Activated T-helper 1 cell treated with Interleukin-2 at 50 U/mL for 16 hours (primary cell): ENCODE measurements around the gene SNRNP25.
"Not testable (repeated sequence)": the region's sequence is repeated elsewhere in the genome, so short reads cannot be mapped to it uniquely, and the experiment has no call there.

ENCODE experiments used
- DNase-seq: peaks from one replicate; pipeline ENCODE4 v3.0.0-alpha.2; 2020; ENCODE audit warnings: low read depth

Gene SNRNP25

GRCh38 chr16:53346-54236 is at the start of gene SNRNP25, which contains the start of gene POLR3K:
TSS of gene SNRNP25 (plus strand) at chr16:53828. CDS start at chr16:54017, 189 bp downstream.
TSS of gene POLR3K (minus strand) at chr16:53608. CDS start at chr16:53586, 22 bp downstream.
- peak; percentile 94 for DNase-seq

GRCh38 chr16:9903-10665 is 43.5 kb upstream of the SNRNP25 start:
- no peak for DNase-seq

DNA sequence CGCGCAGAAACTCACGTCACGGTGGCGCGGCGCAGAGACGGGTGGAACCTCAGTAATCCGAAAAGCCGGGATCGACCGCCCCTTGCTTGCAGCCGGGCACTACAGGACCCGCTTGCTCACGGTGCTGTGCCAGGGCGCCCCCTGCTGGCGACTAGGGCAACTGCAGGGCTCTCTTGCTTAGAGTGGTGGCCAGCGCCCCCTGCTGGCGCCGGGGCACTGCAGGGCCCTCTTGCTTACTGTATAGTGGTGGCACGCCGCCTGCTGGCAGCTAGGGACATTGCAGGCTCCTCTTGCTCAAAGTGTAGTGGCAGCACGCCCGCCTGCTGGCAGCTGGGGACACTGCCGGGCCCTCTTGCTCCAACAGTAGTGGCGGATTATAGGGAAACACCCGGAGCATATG is 42.9 kb upstream of the SNRNP25 start:
- peak; percentile 75 for DNase-seq

DNA sequence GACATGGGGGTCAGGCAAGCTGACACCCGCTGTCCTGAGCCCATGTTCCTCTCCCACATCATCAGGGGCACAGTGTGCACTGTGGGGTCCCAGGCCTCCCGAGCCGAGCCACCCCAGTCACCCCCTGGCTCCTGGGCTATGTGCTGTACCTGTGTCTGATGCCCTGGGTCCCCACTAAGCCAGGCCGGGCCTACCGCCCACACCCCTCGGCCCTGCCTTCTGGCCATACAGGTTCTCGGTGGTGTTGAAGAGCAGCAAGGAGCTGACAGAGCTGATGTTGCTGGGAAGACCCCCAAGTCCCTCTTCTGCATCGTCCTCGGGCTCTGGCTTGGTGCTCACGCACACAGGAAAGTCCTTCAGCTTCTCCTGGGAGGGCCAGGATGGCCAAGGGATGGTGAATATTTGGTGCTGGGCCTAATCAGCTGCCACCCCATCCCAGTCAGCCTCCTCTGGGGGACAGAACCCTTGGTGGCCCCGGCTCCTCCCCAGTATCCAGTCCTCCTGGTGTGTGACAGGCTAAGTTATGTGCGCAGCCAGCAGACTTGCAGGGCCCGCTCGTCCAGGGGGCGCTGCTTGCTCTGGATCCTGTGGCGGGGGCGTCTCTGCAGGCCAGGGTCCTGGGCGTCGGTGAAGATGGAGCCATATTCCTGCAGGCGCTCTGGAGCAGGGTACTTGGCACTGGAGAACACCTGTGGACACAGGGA is 36.4 kb upstream of the SNRNP25 start:
- DNase-seq = not testable (repeated sequence)

DNA sequence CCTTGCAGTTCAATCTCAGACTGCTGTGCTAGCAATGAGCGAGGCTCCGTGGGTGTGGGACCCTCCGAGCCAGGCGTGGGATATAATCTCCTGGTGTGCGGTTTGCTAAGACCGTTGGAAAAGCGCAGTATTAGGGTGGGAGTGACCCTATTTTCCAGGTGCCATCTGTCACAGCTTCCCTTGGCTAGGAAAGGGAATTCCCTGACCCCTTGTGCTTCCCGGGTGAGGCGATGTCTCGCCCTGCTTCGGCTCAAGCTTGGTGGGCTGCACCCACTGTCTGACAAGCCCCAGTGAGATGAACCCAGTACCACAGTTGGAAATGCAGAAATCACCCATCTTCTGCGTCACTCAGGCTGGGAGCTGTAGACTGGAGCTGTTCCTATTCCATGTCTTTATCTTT is 32.7 kb upstream of the SNRNP25 start:
- DNase-seq = not testable (repeated sequence)

DNA sequence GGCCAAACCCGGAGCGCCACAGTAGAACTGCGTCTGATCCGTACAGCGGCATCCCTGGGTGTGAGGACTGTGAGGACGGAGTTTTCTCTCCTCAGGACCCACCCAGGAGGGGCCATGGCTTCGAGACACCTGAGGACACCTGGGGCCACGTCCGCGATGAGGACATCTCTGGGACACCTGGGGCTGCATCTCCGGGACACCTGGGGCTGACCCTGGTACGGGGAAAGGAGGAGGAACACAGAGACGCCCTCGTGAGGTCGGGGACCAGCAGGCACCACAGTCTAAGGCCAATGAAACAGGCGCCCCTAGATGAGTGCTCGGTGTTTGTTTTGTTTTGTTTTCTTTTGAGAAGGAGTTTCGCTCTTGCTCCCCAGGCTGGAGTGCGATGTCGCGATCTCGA is 29.5 kb upstream of the SNRNP25 start:
- not testable (repeated sequence) for DNase-seq

GRCh38 chr16:25926-26348 is 27.7 kb upstream of the SNRNP25 start:
- DNase-seq = not testable (repeated sequence)

DNA sequence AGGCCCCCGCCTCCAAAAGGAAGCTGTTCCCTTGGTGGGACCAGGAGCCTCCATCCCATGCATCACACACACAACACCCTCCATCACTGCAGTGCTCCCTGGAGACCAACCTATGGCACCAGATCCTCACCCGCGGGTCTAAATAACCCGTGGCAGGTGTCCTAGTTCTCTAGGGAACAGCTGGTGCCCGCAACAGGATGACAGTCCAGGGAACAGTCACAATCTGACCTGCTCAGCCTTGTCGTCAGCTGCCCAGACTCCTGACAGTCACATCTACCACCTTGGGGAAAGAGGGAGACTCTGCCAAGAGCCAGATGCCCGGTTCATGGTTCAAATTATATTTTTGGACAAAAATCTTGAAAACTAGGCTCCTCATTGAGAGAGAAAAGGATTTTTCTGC is 23.0 kb upstream of the SNRNP25 start:
- not testable (repeated sequence) for DNase-seq

DNA sequence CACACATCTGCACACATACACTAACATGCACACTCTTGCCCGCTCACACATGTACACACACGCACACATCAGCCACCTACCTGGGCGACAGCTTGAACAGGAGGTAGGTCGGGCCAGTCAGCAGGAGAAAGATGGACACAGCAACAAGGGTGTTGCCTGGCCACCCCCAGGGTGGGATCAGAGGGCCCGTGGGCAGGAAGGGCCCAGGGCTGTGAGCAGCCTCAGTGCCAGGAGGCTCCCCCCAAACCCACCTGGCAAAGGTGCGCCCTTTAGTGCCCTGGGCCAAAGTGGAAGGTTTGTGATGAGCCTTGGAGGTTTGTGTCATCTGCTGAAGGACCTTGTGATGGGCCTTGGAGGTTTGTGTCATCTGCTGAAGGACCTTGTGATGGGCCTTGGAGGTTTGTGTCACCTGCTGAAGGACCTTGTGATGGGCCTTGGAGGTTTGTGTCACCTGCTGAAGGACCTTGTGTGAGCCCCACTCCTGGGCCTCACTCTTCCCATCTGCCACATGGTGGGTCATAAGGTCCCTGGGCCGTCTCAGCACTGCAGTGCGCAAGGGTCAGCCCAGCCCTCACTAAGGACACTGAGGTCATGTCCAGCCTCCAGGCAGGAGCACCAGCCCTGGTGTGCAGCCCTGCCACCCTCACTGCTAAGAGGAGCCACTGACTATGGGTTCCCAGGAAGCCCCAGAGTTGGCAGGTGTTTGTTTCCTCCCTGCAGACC is 20.3 kb upstream of the SNRNP25 start:
- DNase-seq = not testable (repeated sequence)

GRCh38 chr16:33877-34647 is 19.6 kb upstream of the SNRNP25 start:
- no peak for DNase-seq

DNA sequence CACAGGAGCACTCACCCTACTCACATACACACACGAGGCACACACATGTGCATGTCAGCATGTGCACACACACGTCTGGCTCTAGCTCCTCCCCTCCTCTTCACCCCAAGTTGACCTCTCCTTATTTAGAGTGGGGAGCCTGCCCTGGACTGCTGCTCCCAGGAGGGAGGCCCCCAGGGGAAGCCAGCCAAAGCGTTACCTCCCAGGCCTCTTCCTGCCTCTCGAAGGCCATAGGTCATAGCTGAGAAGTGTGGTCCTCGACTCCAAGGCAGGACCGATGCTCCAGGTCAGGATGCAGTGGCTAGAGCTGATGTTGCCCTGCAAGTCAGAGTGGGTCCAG is 19.0 kb upstream of the SNRNP25 start:
- DNase-seq = no peak

DNA sequence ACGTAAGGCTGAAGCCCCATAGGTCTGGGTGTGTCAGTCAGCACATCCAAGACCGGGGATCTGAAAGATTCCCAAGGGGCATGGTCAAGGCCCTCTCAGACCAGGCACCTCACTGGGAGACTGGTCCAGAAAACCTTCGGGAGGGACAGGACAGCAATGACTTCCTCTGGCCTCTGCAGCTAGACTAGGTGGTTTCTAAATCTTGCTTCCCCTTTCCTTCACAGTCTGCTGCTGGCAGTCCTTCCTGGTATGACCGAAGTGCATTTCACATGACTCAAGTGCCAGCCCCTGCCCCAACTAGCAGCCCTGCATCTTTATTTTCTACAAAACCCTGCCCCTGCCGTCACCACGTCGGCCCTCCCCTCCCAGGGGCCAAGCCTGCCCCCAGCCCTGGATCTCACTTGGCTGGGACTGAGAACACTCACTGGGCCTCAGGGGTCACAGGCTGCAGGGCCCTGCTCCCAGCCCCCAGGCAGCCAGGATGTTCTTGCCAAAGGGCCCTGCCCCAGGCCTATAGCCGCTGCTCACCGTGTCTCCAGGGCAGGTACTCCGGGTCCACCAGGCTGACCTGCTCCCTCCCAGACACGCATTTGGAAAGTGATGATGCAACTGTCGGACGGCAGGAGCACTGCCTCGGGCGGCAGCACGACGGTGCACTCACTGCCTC is 18.5 kb upstream of the SNRNP25 start:
- DNase-seq = no peak

DNA sequence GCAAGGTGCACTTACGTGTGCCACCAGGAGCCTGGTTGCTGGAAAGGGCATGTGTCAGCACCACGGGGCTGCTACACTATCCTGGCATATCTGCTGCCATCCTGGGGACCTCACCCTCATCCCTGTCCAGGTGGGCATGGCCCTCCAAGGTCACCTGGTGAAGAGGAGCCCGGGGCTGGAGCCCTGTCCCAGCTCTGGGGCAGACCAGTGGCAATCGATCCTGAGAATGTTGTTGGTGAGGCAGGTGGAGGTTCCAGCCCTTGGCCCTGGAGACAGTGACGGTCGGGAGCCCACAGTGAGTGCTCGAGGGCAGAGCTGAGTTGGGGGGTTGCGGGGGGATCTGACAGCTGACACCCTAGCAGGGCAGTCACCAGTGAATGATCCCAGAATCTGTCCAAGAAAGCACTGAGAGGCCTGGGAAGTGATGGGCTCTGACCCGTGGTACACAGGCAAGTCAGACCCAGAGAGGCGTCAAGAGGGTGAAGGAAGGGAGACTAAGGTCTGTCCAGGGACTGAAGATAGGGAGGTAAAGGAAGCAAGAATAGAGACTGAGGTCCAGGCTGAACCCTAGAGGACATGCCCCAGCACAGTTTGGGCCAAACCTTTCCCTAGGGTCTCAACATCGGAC is 17.8 kb upstream of the SNRNP25 start:
- DNase-seq = no peak

DNA sequence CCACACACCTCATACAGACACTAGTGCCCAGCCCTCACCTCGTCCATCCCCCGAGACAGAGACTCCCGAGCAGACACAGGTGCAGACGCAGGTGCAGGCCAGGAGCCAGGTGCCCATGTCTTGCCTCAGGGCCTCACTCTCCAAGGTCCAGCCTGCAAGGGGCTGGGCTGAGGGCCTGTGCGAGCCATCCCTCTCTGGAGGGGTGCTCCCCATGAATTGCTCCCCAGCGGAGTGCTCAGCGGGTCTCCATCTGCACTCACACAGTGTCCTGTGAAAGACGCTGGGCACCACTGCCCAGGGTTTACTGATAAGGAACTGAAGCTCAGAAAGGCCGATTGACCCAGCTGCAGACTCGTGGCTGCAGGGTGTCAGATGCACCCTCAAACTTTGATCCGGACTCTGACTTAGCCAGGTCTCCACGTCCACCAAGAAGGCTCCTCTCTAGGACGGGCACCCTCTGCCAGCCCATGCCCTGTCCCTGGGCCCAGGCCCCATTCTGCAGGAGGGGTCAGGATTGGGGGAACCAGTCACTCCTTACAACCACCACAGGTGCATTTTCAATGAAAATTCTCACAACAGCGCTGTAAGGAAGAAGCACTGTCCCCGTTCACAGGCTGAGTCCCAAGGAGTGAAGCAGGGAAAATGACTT is 17.2 kb upstream of the SNRNP25 start:
- DNase-seq = no peak

GRCh38 chr16:37511-37910 is 16.1 kb upstream of the SNRNP25 start:
- no peak for DNase-seq

- not testable (repeated sequence) for DNase-seq
Measured at GRCh38 chr16:38206-38605, 15.4 kb upstream of the SNRNP25 start.

GRCh38 chr16:38941-39892 is 14.4 kb upstream of the SNRNP25 start:
- DNase-seq = peak; percentile 21

DNA sequence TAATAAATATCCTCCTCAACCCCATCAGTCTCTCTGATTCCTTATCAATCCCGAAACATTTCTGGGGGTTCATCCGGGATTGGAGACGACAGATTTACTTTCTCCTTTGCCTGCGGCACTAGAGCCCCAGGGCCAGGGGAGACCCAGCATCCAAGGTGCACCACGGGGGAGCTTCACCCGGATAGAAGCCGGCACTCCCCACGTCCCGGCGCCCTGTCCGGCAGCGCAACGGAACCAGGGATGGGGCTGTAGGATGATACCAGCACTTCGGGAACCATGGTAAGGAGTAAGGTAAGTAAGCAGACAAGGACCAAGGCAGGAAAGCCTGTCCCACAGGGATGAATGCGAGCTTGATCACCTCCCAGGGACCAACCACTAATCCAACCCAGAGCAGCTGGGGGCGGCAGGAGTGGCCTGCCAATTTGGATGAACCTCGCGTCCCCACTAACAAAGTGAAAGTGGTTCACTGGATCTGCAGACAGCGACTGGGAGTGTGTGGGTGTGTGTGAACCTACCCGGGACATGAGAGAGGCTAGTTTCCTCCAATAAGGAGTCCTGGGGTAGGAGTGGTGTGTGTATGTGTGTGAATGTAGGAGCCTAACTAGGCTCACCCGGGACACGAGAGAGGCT is 12.1 kb upstream of the SNRNP25 start:
- DNase-seq = no peak
